Gastroesophageal sphincter (tissue), 4 donors: Measurements from ENCODE around the gene ACSL6. TPM values are rescaled to one million over a fixed set of nuclear protein-coding genes. Genes with fewer than 3 reads are reported as not detected.

ENCODE experiments used
- ATAC-seq: fragments of 150-250 bp; one replicate; pipeline ENCODE4 v1.9.1; 2016; ENCODE audit warnings: mild to moderate bottlenecking, moderate library complexity
- H3K27ac ChIP-seq, 4 donors: fragments of 200-600 bp; sonication (generic) in 3 of 4; 1 replicate in 3 of 4; 2 replicates in 1 of 4; pipeline ENCODE4 v1.5.1; 2016 to 2019
- H3K27me3 ChIP-seq: fragments of 200-600 bp; sonication (generic); one replicate; pipeline ENCODE4 v1.5.1; 2019
- H3K36me3 ChIP-seq, 2 donors: fragments of 200-600 bp; sonication (generic); one replicate each; pipeline ENCODE4 v1.5.1; 2019; ENCODE audit warnings: control low read depth in 1 of 2
- H3K4me1 ChIP-seq, 3 donors: fragments of 200-600 bp; sonication (generic); 1 replicate in 2 of 3; 2 replicates in 1 of 3; pipeline ENCODE4 v1.5.1; 2016 to 2019; ENCODE audit warnings: control low read depth in 2 of 3
- H3K4me3 ChIP-seq, 2 donors: fragments of 200-600 bp; sonication (generic); one replicate each; pipeline ENCODE4 v1.5.1; 2019; ENCODE audit warnings: mild to moderate bottlenecking in 1 of 2, moderate library complexity in 1 of 2
- H3K9me3 ChIP-seq, 3 donors: fragments of 200-600 bp; sonication (generic); one replicate each; pipeline ENCODE4 v1.5.1; 2017 to 2019; ENCODE audit warnings: control low read depth in 2 of 3
- EP300 ChIP-seq: sonication (generic); formaldehyde crosslinking; IDR thresholded peaks from one replicate; pipeline ENCODE4 v1.6.1; 2017; ENCODE audit warnings: antibody characterized with exemption, mild to moderate bottlenecking
- POLR2A ChIP-seq, 2 donors: fragments of 450-650 bp; IDR thresholded peaks; one replicate each; pipeline ENCODE4 v1.6.1; 2017; ENCODE audit warnings: antibody characterized with exemption in 2 of 2, mild to moderate bottlenecking in 2 of 2, moderate library complexity in 1 of 2
- POLR2AphosphoS5 ChIP-seq: sonication (generic); formaldehyde crosslinking; IDR thresholded peaks from one replicate; pipeline ENCODE4 v1.6.1; 2017; ENCODE audit warnings: antibody characterized with exemption
- WGBS, 2 donors: methylation state at CpG; one replicate each; pipeline ENCODE4 v1.1.5; 2018; ENCODE audit warnings: low coverage in 1 of 2; 5-methylcytosine and 5-hydroxymethylcytosine counted together
- total RNA-seq, 4 donors: library from RNA; depleted of rRNA; stranded (reverse); fragments of >200 nt; gene quantifications; one replicate each; pipeline ENCODE4 v1.1.0, GENCODE V29; 2016
- TF ChIP-seq, protein P1 (sequence below), 4 experiments: fragments of 200-600 bp in 2 of 4; fragments of 450-650 bp in 2 of 4; sonication (generic) in 1 of 4; IDR thresholded peaks; one replicate each; pipeline ENCODE4 v1.5.1; 2017 to 2019; ENCODE audit warnings: antibody characterized with exemption in 4 of 4, mild to moderate bottlenecking in 2 of 4, moderate library complexity in 2 of 4

ACSL6 gene
- total RNA-seq, 4 donors from 2014 or later, result 1.3 to 3.6 (median 2.6) TPM

DNA sequence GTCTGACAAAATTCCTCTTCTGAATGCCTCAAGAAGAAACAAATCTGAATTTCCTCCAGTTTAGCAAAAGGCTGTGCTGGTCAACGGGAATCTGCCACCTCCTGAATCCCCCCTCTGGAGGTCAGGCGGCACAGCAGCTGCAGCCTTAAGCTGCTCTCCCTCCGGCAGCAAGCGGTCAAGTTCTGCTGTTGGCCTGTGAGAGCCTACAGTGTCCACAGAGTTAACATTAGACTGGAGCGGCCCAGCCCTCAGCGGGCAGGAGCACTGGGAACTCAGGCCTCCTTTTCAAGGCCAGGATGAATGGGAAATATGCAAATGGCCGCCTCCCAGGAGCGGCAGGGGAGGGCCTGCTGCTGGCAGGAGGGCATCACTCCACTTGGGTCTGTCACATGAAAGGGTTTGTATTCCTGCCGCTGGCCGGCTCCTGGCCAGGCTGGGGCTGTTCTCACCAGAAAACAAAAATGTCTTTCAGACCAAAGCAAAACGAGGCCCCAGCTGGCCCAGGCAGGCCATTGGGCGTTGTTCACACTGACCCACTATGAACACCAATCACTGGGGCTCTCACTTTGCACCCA lies 8.2 kb downstream of the ACSL6 start:
- no peaks in the 10 kb centered on the region for H3K27me3 ChIP-seq
- H3K4me3 ChIP-seq, result no peak overlapping the region
- peak overlapping the region in 1 of 4 donors; percentile 46 for H3K27ac ChIP-seq
- ATAC-seq, result no peak
- H3K36me3 ChIP-seq, result no peaks in the 10 kb centered on the region
- TF ChIP-seq, protein P1, sequence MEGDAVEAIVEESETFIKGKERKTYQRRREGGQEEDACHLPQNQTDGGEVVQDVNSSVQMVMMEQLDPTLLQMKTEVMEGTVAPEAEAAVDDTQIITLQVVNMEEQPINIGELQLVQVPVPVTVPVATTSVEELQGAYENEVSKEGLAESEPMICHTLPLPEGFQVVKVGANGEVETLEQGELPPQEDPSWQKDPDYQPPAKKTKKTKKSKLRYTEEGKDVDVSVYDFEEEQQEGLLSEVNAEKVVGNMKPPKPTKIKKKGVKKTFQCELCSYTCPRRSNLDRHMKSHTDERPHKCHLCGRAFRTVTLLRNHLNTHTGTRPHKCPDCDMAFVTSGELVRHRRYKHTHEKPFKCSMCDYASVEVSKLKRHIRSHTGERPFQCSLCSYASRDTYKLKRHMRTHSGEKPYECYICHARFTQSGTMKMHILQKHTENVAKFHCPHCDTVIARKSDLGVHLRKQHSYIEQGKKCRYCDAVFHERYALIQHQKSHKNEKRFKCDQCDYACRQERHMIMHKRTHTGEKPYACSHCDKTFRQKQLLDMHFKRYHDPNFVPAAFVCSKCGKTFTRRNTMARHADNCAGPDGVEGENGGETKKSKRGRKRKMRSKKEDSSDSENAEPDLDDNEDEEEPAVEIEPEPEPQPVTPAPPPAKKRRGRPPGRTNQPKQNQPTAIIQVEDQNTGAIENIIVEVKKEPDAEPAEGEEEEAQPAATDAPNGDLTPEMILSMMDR (IDR thresholded peaks at IDR 0.05), result peak in 1 of 4 experiments; percentile 3
- TF ChIP-seq EP300 (no peak), POLR2A (IDR thresholded peaks at IDR 0.05) (no peak), POLR2AphosphoS5 (no peak)
- H3K9me3 ChIP-seq, result no peaks in the 10 kb centered on the region
- peaks cover 0 to 26% (median 0%) of the 10 kb centered on the region in 3 donors for H3K4me1 ChIP-seq
- WGBS, 2 donors, result 68% methylated on average over 3 of the region's 12 CpGs; no CpG with 5 or more reads in 1 of the 2 donors

DNA sequence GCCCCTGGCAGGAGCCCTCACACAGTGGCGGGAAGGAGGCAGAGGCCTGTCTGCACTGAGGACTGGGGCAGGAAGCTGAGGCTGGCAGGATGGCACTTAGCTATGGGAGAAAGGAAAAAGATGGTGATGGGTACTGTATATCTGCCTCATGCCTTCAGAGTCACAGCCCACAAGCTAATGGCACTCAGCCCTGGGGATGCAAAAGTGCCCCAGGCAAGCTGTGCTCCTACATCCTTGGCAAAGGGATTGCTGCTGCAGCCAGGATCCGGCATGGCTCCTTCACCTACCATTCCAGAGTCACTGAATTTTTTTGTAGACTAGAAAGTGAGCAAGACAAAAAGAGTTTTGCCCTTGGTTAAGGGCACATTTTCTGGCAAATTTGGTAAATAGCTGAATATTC lies 8.7 kb downstream of the ACSL6 start:
- no peaks in the 10 kb centered on the region for H3K9me3 ChIP-seq
- TF ChIP-seq EP300 (no peak), POLR2AphosphoS5 (no peak), POLR2A (IDR thresholded peaks at IDR 0.05) (no peak)
- TF ChIP-seq, protein P1 (IDR thresholded peaks at IDR 0.05), result no peak
- H3K4me1 ChIP-seq, result peaks cover 0 to 22% (median 0%) of the 10 kb centered on the region in 3 donors
- H3K36me3 ChIP-seq, result no peaks in the 10 kb centered on the region
- peak overlapping the region in 1 of 4 donors; percentile 45 for H3K27ac ChIP-seq
- no peaks in the 10 kb centered on the region for H3K27me3 ChIP-seq
- 87 to 90% methylated on average over 2 of the region's 2 CpGs for WGBS, 2 donors
- ATAC-seq, result no peak
- no peak overlapping the region for H3K4me3 ChIP-seq

DNA sequence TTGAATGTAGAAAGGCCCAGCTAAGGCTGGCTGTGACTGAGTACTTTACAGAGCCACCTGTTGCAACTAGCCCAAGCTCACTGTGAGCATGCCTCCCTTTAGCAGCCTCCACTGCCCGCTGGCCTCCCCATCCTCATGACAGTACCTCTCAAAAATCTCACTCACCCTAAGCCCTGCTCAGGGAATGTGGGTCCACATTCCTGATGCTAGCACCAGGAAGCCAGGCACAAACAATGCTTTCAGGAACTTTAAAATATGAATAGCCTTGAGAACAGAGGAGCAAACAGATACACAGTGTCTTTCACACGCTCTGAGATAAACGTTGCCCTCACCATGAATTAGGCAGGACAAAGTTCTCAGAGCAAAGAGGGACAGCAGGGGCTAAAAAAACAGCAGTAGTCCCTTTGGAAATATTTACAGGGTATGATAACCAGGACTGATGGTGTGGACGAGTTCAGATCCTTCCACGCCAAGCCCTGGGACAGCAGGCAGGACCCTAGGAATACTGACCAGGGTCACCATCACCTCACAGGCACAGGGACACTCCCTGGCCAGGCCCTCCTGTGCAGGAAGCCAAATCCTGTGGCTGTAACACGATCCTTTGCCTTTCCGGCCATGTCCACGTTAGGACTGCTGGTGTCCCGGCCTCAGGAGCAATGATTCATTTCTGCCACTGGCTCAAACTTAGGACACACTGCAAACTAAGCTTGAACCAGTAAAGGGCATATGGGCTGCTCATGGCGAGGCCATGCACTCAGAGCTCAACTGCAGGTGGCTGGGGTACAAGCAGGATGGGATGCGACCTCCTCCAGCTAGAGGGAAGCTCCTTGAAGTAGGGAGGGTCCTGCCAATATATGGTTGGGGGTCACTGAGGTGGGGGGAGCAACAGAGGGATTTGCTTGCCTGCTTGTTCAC lies 9.6 kb downstream of the ACSL6 start:
- WGBS, 2 donors, result 58 to 82% methylated on average over 2 to 3 of the region's 11 CpGs
- TF ChIP-seq EP300 (no peak), POLR2AphosphoS5 (no peak), POLR2A (IDR thresholded peaks at IDR 0.05) (no peak)
- TF ChIP-seq, protein P1 (IDR thresholded peaks at IDR 0.05), result no peak
- no peaks in the 10 kb centered on the region for H3K9me3 ChIP-seq
- peaks cover 0 to 18% (median 0%) of the 10 kb centered on the region in 3 donors for H3K4me1 ChIP-seq
- H3K27ac ChIP-seq, result peak overlapping the region in 1 of 4 donors; percentile 45
- ATAC-seq, result no peak
- H3K4me3 ChIP-seq, result no peak overlapping the region
- no peaks in the 10 kb centered on the region for H3K27me3 ChIP-seq
- no peaks in the 10 kb centered on the region for H3K36me3 ChIP-seq

DNA sequence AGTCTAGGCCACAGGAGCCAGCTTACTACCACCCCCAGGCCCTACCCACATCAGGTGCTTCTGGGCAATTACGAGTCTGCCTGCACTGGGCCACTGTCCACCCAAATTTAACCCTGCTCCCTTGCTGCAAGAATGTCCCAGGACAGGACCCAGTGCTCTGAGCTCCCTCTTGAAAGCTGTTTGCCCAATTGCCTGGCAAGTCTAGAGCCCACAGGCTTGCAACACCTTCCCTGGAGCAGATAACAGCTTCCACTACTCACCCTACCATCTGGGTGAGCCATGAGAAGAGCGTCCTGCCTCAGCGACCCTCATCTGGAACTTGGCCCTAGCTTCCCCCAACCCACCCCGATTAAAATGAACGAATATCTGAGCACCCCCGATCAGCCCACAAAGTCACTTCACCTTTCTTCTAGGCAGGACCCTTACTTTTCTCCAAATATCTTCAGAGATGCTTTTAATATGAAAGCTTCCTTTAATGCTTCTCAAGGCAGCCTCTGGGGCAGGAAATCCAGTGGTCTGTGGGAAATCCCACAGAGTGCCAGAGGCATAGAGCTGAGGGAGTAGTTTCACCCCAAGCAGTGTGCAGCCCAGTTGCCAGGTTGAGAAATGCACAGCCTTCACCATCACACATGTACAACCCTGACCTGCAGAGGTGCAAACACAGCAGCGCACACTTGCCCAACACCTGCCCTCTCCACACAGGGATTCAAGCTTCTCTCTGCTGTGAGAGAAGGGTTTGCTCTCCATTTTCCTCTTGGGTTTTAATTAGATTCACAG lies 10.6 kb downstream of the ACSL6 start:
- H3K9me3 ChIP-seq, result no peaks in the 10 kb centered on the region
- 93 to 96% methylated on average over 3 to 6 of the region's 7 CpGs for WGBS, 2 donors
- H3K4me3 ChIP-seq, result no peak overlapping the region
- no peak overlapping the region for H3K27ac ChIP-seq
- H3K4me1 ChIP-seq, result peaks cover 0 to 18% (median 0%) of the 10 kb centered on the region in 3 donors
- no peaks in the 10 kb centered on the region for H3K36me3 ChIP-seq
- H3K27me3 ChIP-seq, result no peaks in the 10 kb centered on the region
- no peak for ATAC-seq
- TF ChIP-seq, protein P1 (IDR thresholded peaks at IDR 0.05), result no peak
- TF ChIP-seq POLR2AphosphoS5, result no peak
- TF ChIP-seq POLR2A (IDR thresholded peaks at IDR 0.05), result no peak
- TF ChIP-seq EP300, result no peak
